AG04450 (cell line): ENCODE data around the gene ACTR3. TPM values are rescaled to one million over a fixed set of nuclear protein-coding genes. Genes with fewer than 3 reads are reported as not detected.

Experiments used
- CTCF ChIA-PET: fragments of 300-600, 350-600 bp; formaldehyde crosslinking; extraction: SDS; loops from one replicate; lab custom pipeline; 2022; ENCODE audit warnings: antibody characterized with exemption, inconsistent platforms; lab: Charles Lee
- POLR2A ChIA-PET: fragments of 350-600 bp; formaldehyde crosslinking; extraction: SDS; loops from one replicate; lab custom pipeline; 2021; ENCODE audit warnings: antibody characterized with exemption, inconsistent platforms; lab: Yijun Ruan, JAX
- DNase-seq: peaks from one replicate; pipeline ENCODE4 v3.0.0-alpha.2; 2011; ENCODE audit warnings: low read depth, low spot score
- H3K27ac ChIP-seq: one replicate; pipeline ENCODE4 v1.5.1; 2012; ENCODE audit warnings: low read depth, low read length, control low read depth
- H3K27me3 ChIP-seq: one replicate; pipeline ENCODE4 v1.6.0; 2012; ENCODE audit warnings: low read length; ENCODE audit not compliant: control insufficient read depth, insufficient read depth
- H3K4me3 ChIP-seq: 2 replicates; pipeline ENCODE4 v1.5.1; 2011; ENCODE audit warnings: mild to moderate bottlenecking, low read depth, low read length, control low read depth
- H3K9me3 ChIP-seq: 2 replicates; pipeline ENCODE4 v1.5.1; 2012; ENCODE audit warnings: low read length; ENCODE audit not compliant: control insufficient read depth, insufficient read depth
- CTCF ChIP-seq: IDR thresholded peaks from 2 replicates; pipeline ENCODE4 v1.5.1; 2011; ENCODE audit warnings: low read depth, low read length, control low read depth, inconsistent platforms
- polyA plus RNA-seq: library from polyadenylated mRNA; depleted of rRNA; stranded (reverse); fragments of >200 nt; gene quantifications from 2 replicates; pipeline ENCODE4 v1.2.3, GENCODE V29; 2011

The ACTR3 gene
- polyA plus RNA-seq, 1 experiment = 536 TPM

GRCh38 chr2:113863144-113863543, 26.7 kb upstream of the ACTR3 start:
- Histone ChIP-seq H3K4me3 (no peak overlapping the region), H3K27me3 (no peaks in the 10 kb centered on the region), H3K9me3 (no peaks in the 10 kb centered on the region), H3K27ac (no peak overlapping the region)
- TF ChIP-seq CTCF = no peak
- ChIA-PET CTCF (no interaction called here), POLR2A (no interaction called here)
- no peak for DNase-seq

DNA sequence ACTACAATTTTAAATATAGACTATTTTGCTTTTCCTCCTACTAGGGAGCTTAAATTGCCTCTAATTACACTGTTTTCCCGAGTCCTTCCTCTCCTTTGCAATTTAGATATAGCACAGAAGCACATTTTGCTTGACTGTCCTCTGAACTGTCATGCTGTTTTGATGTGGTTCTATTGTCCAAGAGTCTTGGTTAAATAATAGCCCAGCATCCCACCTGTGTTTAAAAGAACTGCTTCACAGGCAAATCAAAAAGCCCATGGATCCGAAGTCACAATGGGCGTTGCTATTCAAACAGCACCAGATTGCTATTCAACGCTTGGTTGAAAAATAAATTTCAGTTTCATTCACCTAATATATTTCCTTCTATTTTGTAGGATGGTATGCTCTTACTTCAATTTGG, 22.3 kb upstream of the ACTR3 start:
- no peak overlapping the region for H3K4me3 ChIP-seq
- ChIA-PET CTCF (no interaction called here), POLR2A (no interaction called here)
- no peaks in the 10 kb centered on the region for H3K9me3 ChIP-seq
- H3K27me3 ChIP-seq = no peaks in the 10 kb centered on the region
- no peak for TF ChIP-seq CTCF
- no peak overlapping the region for H3K27ac ChIP-seq
- DNase-seq = no peak

DNA sequence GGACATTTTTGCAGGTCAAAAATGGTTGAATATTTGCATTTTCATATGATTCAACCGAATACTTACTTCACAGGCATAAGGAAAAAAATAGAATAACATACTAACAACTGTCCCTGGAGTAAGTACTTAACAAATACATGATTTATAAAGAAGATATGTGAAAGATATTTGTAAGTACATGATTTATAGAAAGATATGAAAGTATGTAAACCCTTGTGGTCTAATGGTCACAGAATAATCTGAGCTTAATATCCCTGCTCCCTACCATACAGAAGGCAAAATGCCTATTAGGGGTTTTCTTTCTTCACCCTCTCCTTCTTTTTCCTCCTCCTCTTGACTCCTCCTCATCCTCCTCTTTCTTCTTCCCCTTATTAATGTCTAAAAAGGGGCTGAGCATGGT, 20.6 kb upstream of the ACTR3 start:
- Histone ChIP-seq H3K9me3 (no peaks in the 10 kb centered on the region), H3K27ac (no peak overlapping the region), H3K27me3 (no peaks in the 10 kb centered on the region), H3K4me3 (no peak overlapping the region)
- TF ChIP-seq CTCF = no peak
- ChIA-PET CTCF (no interaction called here), POLR2A (no interaction called here)
- no peak for DNase-seq

DNA sequence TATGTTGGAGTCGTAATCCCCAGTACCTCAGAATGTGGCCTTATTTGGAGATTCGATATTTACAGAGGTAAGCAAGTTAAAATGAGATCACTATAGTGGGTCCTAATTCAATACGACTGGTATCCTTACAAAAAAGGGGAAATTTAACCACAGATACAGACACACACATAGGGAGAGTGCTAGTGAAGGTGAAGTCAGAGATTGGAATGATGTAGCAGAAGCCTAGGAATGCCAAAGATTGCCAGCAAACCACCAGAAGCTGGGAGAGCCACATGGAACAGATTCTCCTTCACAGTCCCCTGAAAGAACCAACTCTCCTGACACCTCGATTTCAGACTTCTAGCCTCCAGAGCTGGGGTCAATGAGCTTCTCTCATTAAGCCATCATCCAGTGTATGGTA, 17.7 kb upstream of the ACTR3 start:
- H3K9me3 ChIP-seq = no peaks in the 10 kb centered on the region
- H3K4me3 ChIP-seq = no peak overlapping the region
- no peak for TF ChIP-seq CTCF
- POLR2A ChIA-PET = no interaction called here
- CTCF ChIA-PET = no interaction called here
- H3K27ac ChIP-seq = no peak overlapping the region
- DNase-seq = no peak
- H3K27me3 ChIP-seq = no peaks in the 10 kb centered on the region

DNA sequence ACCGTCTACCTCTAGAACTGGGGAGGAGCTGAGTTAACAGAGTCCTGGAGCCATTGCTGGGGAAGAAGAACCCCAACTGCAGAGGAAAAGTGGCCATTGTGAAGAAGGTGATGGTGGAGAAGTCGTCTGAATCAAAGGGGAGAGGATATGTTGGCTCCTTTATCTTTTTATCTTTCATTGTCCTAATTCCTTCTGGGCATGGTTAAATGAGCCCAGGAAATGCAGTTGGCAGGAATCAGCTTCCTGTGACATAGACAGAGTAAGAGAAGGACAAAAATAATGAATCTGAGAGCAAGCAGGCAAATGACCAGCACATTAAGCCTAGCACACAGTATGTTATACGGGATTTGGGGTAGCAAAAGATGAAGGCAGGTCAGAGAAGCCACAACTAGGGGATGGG, 16.0 kb upstream of the ACTR3 start:
- CTCF ChIA-PET = no interaction called here
- H3K4me3 ChIP-seq = no peak overlapping the region
- POLR2A ChIA-PET = no interaction called here
- no peaks in the 10 kb centered on the region for H3K27me3 ChIP-seq
- TF ChIP-seq CTCF = no peak
- H3K9me3 ChIP-seq = no peaks in the 10 kb centered on the region
- no peak for DNase-seq
- no peak overlapping the region for H3K27ac ChIP-seq
